Hypothalamus (tissue), 51 donors: ENCODE results near the gene ANKS4B.
"Not testable (repeated sequence)": the region's sequence is repeated elsewhere in the genome, so short reads cannot be mapped to it uniquely, and the experiment has no call there.

Experiments used
- DNase-seq, 51 donors: peaks; one replicate each; lab custom pipeline; 2025; lab: John Stamatoyannopoulos, UW

ANKS4B gene

GRCh38 chr16:21217121-21217520 is 16.4 kb upstream of the ANKS4B start:
- no peak for DNase-seq

DNA sequence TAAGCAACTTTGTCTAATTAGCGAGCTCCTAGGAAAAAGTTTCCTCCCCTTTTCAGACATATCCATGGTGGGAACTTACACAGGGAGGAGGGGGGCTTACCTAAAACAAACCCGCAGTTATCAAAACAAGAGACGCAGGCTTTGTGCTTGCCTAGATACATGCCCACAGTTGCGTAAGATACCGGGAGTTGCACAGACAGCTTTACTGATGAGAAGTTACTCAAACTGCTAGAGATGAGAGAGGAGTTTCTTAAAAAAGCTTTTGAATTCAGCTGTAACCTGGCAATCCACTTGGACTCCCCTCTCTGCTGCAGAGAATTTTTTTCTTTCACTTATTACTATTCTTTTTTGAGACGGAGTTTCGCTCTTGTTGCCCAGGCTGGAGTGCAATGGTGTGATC is 15.3 kb upstream of the ANKS4B start:
- peak in 1 of 51 donors; percentile 7 for DNase-seq

DNA sequence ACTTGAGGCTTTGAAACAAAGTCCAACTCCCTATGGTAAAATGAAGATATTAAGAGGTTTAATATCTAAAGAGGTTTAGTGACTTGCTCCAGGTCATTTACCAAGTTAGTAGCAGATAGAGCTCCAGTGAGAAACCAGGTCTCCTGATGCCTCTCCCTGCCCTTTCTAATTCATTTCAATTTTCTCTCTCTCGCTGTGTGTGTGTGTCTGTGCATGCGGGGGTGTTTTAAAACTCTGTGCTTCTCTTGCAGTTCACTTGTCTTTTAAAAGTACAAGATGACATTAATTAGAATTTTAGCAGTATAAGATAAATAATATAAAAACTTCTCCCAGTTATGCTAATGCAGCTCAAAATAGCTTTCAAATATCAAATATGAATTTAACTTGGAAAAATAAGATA is 13.9 kb upstream of the ANKS4B start:
- peak in 1 of 51 donors; percentile 31 for DNase-seq

GRCh38 chr16:21222495-21223337 is 10.8 kb upstream of the ANKS4B start:
- DNase-seq = no peak

GRCh38 chr16:21223787-21224186 is 9.7 kb upstream of the ANKS4B start:
- no peak for DNase-seq

DNA sequence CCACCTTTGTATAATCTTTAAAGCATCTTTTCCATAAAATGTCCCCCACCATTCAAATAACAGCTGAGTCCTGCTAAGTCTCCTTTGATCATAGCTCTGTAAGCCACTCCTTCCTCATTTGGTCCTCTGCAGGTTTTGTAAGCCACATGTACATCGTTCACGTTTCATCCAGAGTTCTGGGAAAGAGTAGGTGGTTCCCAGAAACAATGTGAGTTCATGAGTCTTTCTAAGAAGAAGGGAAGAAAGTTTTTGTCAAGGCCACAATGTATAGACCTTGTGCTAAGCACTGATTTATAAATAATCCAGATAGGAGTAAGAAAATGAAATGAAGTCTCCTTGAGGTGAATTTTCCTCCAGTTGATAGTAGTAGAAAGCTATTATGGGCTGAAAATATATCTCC is 8.7 kb upstream of the ANKS4B start:
- no peak for DNase-seq

- no peak for DNase-seq
These were observed 6.8 kb upstream of the ANKS4B start for GRCh38 chr16:21226749-21227148.

DNA sequence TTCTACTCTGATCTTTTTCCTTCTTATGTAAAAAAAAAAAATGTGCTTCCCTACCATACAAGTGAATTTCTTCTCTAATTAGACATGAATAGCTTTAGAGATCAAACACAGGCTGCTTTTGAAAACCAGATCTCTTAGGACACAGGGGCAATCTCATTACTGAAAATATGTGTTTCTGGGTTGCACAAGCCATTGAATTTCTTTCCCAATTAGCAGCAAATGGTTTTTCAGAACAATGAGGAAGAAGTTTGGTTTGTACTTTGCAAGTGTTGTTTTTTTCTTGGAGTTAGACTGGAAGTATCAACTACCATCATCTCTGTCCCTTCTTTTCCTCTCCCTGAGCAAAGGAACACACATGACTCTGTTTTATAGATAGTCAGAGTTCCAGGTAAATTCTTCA is 5.6 kb upstream of the ANKS4B start:
- no peak for DNase-seq

DNA sequence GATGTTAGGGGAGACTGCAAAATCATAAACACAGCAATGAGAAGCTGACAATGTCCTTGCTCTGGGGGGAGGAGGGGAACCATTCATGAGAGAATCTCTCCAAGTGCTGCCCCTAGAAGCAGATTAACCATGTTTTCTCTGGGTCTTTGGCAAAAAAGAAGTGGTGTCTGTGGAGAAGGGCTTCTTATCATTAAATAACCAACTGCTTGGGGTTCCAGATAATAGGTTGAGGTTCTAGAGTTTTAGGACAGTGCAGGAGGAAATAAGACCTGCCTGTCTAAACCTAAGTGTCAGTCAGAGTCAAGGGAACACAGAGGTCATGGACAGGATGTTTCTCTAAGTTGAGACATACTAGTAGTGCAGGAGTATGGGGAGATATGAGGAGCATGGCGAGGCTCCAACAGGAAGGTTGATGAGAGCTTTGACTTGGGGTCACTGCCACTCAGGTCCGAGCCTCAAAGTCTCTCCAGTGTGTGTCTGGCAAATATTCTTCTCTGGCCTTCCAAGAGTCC is 5.1 kb upstream of the ANKS4B start:
- no peak for DNase-seq

- no peak for DNase-seq
These were observed 416 bp upstream of the ANKS4B start for GRCh38 chr16:21233045-21233520.

DNA sequence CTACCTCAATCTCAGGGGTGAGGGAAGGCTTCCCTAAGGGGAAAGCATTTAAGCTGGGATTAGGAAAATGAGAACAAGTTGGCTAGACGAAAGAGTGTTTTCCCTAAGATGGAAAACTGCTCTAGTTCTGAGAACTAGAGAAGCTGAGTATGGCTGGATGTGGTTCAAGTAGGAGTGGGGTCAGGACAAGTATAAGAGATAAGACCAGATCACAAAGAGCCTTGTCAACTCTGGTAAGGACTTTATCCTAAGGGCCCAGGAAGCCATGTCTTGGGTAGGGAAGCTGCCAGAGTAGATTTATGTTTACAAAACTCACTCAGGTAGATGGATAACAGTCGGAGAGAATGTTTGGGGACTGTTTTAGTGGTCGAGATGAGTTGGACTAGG is 1.7 kb downstream of the ANKS4B start:
- DNase-seq = no peak

- DNase-seq = no peak
These were observed 3.3 kb downstream of the ANKS4B start for GRCh38 chr16:21236831-21237230.

GRCh38 chr16:21239646-21240045 is 6.1 kb downstream of the ANKS4B start:
- no peak for DNase-seq

- no peak for DNase-seq
These were observed 9.3 kb downstream of the ANKS4B start for GRCh38 chr16:21242756-21243155.

- DNase-seq = no peak
These were observed 11.2 kb downstream of the ANKS4B start for GRCh38 chr16:21244518-21245215.

- DNase-seq = not testable (repeated sequence)
These were observed 14.7 kb downstream of the ANKS4B start for GRCh38 chr16:21248179-21248578.

GRCh38 chr16:21250072-21250923 is 16.8 kb downstream of the ANKS4B start:
- DNase-seq = no peak

- no peak for DNase-seq
These were observed 20.0 kb downstream of the ANKS4B start for GRCh38 chr16:21253470-21253869.

DNA sequence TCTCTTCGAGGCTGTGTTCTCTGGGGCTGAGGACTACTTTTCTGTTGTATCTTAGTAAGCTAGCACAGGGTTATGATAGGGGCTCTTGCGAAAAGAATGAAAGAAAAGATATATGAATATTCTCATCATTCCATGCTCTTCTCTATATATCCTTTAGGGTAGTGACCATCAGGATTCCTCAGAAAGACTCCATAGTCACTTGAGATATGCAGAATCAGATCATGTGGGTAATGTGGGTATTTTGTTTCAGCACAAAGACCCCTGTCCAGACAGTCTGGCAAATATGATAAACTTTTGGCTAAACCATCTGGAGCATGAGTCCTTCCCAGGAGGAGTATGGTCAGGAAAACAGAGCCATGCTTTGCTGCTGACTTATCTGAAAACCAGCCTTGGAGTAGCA is 23.1 kb downstream of the ANKS4B start:
- no peak for DNase-seq

DNA sequence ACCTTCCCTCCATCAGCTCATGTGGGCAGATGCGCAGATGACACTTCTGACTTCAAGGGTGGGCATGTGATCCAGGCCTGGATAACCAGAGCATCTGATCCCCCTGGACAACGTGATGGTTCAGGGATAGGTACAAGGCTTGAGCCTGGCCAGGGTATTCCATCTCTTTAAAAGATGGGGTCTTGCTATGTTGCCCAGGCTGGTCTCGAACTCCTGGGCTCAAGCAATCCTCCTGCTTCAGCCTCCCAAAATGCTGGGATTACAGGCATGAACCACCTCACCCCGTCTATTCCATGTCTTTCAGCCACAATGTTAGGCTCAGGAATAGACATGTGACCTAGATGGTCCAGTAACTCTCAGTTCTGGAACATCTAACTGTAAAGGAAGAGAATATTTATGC is 23.8 kb downstream of the ANKS4B start:
- no peak for DNase-seq
